AG08396 (cell line): Measurements from ENCODE around the gene UBE2J2.

Experiments used
- DNase-seq: peaks from one replicate; pipeline ENCODE4 v3.0.0; 2012; ENCODE audit warnings: low spot score, mixed read lengths

Gene UBE2J2

GRCh38 chr1:1295154-1295923 is 21.7 kb upstream of the UBE2J2 start:
- DNase-seq: no peak

GRCh38 chr1:1294250-1294890 is 20.7 kb upstream of the UBE2J2 start:
- no peak for DNase-seq

GRCh38 chr1:1293263-1294249 is 19.9 kb upstream of the UBE2J2 start:
- peak; percentile 45 for DNase-seq

GRCh38 chr1:1292851-1293250 is 19.2 kb upstream of the UBE2J2 start:
- peak; percentile 31 for DNase-seq

- peak; percentile 27 for DNase-seq
These were observed 18.8 kb upstream of the UBE2J2 start for GRCh38 chr1:1292442-1292779.

- peak; percentile 73 for DNase-seq
These were observed 18.1 kb upstream of the UBE2J2 start for GRCh38 chr1:1291548-1292441.

GRCh38 chr1:1291023-1291528 is 17.4 kb upstream of the UBE2J2 start:
- peak; percentile 39 for DNase-seq

- peak; percentile 73 for DNase-seq
These were observed 16.6 kb upstream of the UBE2J2 start for GRCh38 chr1:1290238-1290731.

GRCh38 chr1:1287288-1288110 is 13.8 kb upstream of the UBE2J2 start:
- no peak for DNase-seq

GRCh38 chr1:1286313-1287261 is 12.9 kb upstream of the UBE2J2 start:
- no peak for DNase-seq

GRCh38 chr1:1285611-1286311 is 12.1 kb upstream of the UBE2J2 start:
- no peak for DNase-seq

- no peak for DNase-seq
These were observed 11.5 kb upstream of the UBE2J2 start for GRCh38 chr1:1285102-1285571.

GRCh38 chr1:1284221-1285101 is 10.8 kb upstream of the UBE2J2 start:
- no peak for DNase-seq

GRCh38 chr1:1283821-1284220 is 10.2 kb upstream of the UBE2J2 start:
- DNase-seq: peak; percentile 68

- DNase-seq: no peak
These were observed 9.3 kb upstream of the UBE2J2 start for GRCh38 chr1:1282998-1283397.

- peak; percentile 87 for DNase-seq
These were observed 8.1 kb upstream of the UBE2J2 start for GRCh38 chr1:1281533-1282321.
